HepG2 (cell line): ENCODE measurements around the gene ADAM22.

Experiments used
- JDP2 ChIP-seq: sonication (generic); formaldehyde crosslinking; IDR thresholded peaks from 2 replicates; pipeline ENCODE4 v1.8.1; 2022; ENCODE audit warnings: missing genetic modification reagents, borderline replicate concordance
- POLR2AphosphoS5 ChIP-seq: IDR thresholded peaks from 2 replicates; pipeline ENCODE4 v1.6.1; 2012; ENCODE audit warnings: low read depth, low read length
- SP1 ChIP-seq, 2 experiments: fragments of 450-650 bp in 1 of 2; sonication (generic) in 1 of 2; formaldehyde crosslinking in 1 of 2; IDR thresholded peaks; 2 replicates each; pipeline versions ENCODE4 v1.4.0 to v1.6.1; 2016 to 2020; ENCODE audit warnings: missing genetic modification reagents in 1 of 2
- ZFP36 ChIP-seq: fragments of 150-350 bp; IDR thresholded peaks from 2 replicates; pipeline ENCODE4 v1.6.1; 2018; ENCODE audit warnings: borderline replicate concordance, low read length, low read depth; ENCODE audit not compliant: partially characterized antibody

- TF ChIP-seq POLR2AphosphoS5 (no peak), ZFP36 (no peak), SP1 (IDR thresholded peaks at IDR 0.05) (no peak), SP1 (CRISPR knock-in tag; IDR thresholded peaks at IDR 0.05) (no peak), JDP2 (CRISPR knock-in tag) (no peak)
These were observed 296.6 kb downstream of the ADAM22 start for GRCh38 chr7:88230646-88231045.
